ENCODE data around the gene RSPH1. TPM values are rescaled to one million over a fixed set of nuclear protein-coding genes. Genes with fewer than 3 reads are reported as not detected.

The RSPH1 gene
- polyA plus RNA-seq, 2 of the 4 experiments (the other 2 are of a cell fraction) = 0.71 to 0.85 TPM

GRCh38 chr21:42489006-42489563, 6.9 kb downstream of the RSPH1 start:
- Histone ChIP-seq H3K4me1 (no peaks in the 10 kb centered on the region), H3K9me3 (no peaks in the 10 kb centered on the region), H3K27ac (no peak overlapping the region), H3K4me2 (no peak overlapping the region), H3K4me3 (no peak overlapping the region)
- FAIRE-seq (no peak), DNase-seq (ENCODE audit: low read depth in 1 of 2, low spot score in 1 of 2) (no peak), ATAC-seq (no peak)
- TF ChIP-seq JUN (IDR thresholded peaks at IDR 0.05) (no peak), RNF2 (IDR thresholded peaks at IDR 0.05; ENCODE audit: borderline replicate concordance, low read depth) (no peak), NPAS2 (CRISPR knock-in tag; IDR thresholded peaks at IDR 0.05; ENCODE audit: borderline replicate concordance) (no peak), NR3C1 (IDR thresholded peaks at IDR 0.05) (no peak), HOXA7 (CRISPR knock-in tag; IDR thresholded peaks at IDR 0.05) (no peak), RCOR1 (IDR thresholded peaks at IDR 0.05; ENCODE audit: low read depth, low read length) (no peak), ELK1 (IDR thresholded peaks at IDR 0.05; ENCODE audit: low read depth, low read length) (no peak), MAFK (IDR thresholded peaks at IDR 0.05; ENCODE audit: partially characterized antibody) (no peak), POLR2AphosphoS2 (conservative IDR thresholded peaks at IDR 0.05; ENCODE audit: low read length) (no peak), KDM1A (IDR thresholded peaks at IDR 0.05; ENCODE audit: low read depth) (no peak), REST (IDR thresholded peaks at IDR 0.05) (no peak), RAD21 (conservative IDR thresholded peaks at IDR 0.05 in 1 of 2, IDR thresholded peaks at IDR 0.05 in 1 of 2) (no peak), HOXB5 (CRISPR knock-in tag; IDR thresholded peaks at IDR 0.05) (no peak), EHMT2 (IDR thresholded peaks at IDR 0.05; ENCODE audit: low read depth) (no peak), MAX (IDR thresholded peaks at IDR 0.05) (no peak), MAZ (IDR thresholded peaks at IDR 0.05; ENCODE audit: borderline replicate concordance, low read depth, low read length) (no peak), FOSB (CRISPR knock-in tag; IDR thresholded peaks at IDR 0.05) (no peak), POLR2A (IDR thresholded peaks at IDR 0.05; ENCODE audit: low read length) (no peak)
- TF ChIP-seq, protein P1, sequence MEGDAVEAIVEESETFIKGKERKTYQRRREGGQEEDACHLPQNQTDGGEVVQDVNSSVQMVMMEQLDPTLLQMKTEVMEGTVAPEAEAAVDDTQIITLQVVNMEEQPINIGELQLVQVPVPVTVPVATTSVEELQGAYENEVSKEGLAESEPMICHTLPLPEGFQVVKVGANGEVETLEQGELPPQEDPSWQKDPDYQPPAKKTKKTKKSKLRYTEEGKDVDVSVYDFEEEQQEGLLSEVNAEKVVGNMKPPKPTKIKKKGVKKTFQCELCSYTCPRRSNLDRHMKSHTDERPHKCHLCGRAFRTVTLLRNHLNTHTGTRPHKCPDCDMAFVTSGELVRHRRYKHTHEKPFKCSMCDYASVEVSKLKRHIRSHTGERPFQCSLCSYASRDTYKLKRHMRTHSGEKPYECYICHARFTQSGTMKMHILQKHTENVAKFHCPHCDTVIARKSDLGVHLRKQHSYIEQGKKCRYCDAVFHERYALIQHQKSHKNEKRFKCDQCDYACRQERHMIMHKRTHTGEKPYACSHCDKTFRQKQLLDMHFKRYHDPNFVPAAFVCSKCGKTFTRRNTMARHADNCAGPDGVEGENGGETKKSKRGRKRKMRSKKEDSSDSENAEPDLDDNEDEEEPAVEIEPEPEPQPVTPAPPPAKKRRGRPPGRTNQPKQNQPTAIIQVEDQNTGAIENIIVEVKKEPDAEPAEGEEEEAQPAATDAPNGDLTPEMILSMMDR (IDR thresholded peaks at IDR 0.05) = no peak
- CTCF ChIA-PET = no interaction called here
- WGBS (ENCODE audit: missing lambda C conversion rate) = 0% methylated on average over 2 of the region's 2 CpGs
- POLR2A ChIA-PET = no interaction called here

DNA sequence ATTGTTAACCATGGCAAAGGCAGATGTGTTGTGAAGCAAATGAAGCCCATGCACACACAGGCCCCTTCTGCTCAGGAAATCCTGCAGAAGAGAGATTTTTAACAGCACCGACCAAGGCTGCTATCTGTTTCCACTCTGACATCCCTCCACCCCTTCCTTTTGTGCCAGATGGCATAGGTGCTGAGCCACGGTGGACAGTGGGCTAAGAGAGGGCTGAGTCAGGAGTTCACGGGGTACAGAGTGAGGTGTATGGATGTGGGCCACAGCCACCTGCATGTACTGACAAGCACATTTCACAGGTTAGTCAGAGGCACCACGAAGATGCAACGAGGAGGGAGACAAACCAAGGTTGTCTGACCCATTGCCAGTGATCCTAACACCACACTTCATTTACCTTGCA, 9.5 kb downstream of the RSPH1 start:
- WGBS (ENCODE audit: missing lambda C conversion rate) = 19% methylated on average over 4 of the region's 5 CpGs
- no peaks in the 10 kb centered on the region for H3K4me1 ChIP-seq
- ATAC-seq = no peak
- no peak for DNase-seq (ENCODE audit: low read depth in 1 of 2, low spot score in 1 of 2)
- no peak for FAIRE-seq
- POLR2A ChIA-PET = no interaction called here
- no peak overlapping the region for H3K4me2 ChIP-seq
- TF ChIP-seq FOXS1 (CRISPR knock-in tag; IDR thresholded peaks at IDR 0.05) (no peak), CBX2 (IDR thresholded peaks at IDR 0.05; ENCODE audit: borderline replicate concordance, low read depth) (no peak), HOXB5 (CRISPR knock-in tag; IDR thresholded peaks at IDR 0.05) (no peak), JUNB (IDR thresholded peaks at IDR 0.05) (no peak), ELK1 (IDR thresholded peaks at IDR 0.05; ENCODE audit: low read depth, low read length) (no peak), CEBPB (IDR thresholded peaks at IDR 0.05) (no peak)
- TF ChIP-seq, protein P1 (IDR thresholded peaks at IDR 0.05) = no peak
- no peak overlapping the region for H3K4me3 ChIP-seq
- H3K27ac ChIP-seq = no peak overlapping the region
- no peaks in the 10 kb centered on the region for H3K9me3 ChIP-seq
- CTCF ChIA-PET = no interaction called here
